Left ventricle myocardium superior (tissue), 1 donor: ENCODE results near the gene PCDHA1. TPM values are rescaled to one million over a fixed set of nuclear protein-coding genes. Genes with fewer than 3 reads are reported as not detected.
"Not testable (repeated sequence)": the region's sequence is repeated elsewhere in the genome, so short reads cannot be mapped to it uniquely, and the experiment has no call there.

Experiments
- ATAC-seq: fragments of 200-7000 bp; cut with Tn5 transposase; one replicate; pipeline ENCODE4 v1.9.1; 2020; ENCODE audit warnings: mild to moderate bottlenecking, moderate library complexity
- DNase-seq: peaks from one replicate; pipeline ENCODE4 v3.0.0-alpha.2; 2020
- intact Hi-C: fragments of 100-400 bp; cut with micrococcal nuclease; formaldehyde crosslinking; loops from one replicate; pipeline ENCODE4 v1.11.0; 2022
- long read RNA-seq: library from polyadenylated mRNA; unstranded; transcript quantifications from one replicate; pipeline ENCODE4 v2.0.0, GENCODE V29; 2021
- total RNA-seq: library from RNA; stranded (reverse); fragmentation: NEBNext Ultra II Directional; extraction: Animal tissue kit (Norgen Biotek cat#: 25700); gene quantifications from one replicate; pipeline ENCODE4 v1.2.1, GENCODE V29; 2021
- donor health status: DM: no; HTN: yes; CAD: no; lungs with severe emphysema.

The PCDHA1 gene
- total RNA-seq: not detected
- long read RNA-seq: 0 reads

DNA sequence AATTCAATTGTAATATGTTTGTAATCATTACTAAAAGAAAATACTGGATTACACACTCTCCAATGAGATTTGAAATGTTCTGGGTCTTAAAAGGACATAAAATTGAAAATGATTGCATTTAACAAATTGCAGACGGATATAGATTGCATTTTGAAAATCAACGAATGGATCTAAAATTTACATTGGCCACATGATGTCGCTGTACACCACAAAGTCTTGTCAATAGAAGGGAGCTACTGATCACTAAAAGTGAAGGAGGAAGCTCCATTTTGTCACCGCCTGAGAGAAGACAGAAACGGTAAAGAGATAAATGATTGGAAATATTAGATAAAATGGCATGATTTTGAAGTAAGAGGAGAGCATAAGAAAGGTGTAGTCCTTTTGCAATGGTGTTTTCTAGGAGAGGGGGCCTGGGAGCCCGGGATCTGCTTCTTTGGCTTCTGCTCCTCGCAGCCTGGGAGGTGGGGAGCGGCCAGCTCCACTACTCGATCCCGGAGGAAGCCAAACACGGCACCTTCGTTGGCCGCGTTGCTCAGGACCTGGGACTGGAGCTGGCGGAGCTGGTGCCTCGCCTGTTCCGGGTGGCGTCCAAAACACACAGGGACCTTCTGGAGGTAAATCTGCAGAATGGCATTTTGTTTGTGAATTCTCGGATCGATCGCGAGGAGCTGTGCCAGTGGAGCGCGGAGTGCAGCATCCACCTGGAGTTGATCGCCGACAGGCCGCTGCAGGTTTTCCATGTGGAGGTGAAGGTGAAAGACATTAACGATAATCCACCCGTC, at the start of gene PCDHA1:
TSS of gene PCDHA1 (plus strand) at position 236 of the 782 bp plus-strand sequence.
- DNase-seq: no peak
- intact Hi-C loops: no loop called here
- no peak for ATAC-seq

DNA sequence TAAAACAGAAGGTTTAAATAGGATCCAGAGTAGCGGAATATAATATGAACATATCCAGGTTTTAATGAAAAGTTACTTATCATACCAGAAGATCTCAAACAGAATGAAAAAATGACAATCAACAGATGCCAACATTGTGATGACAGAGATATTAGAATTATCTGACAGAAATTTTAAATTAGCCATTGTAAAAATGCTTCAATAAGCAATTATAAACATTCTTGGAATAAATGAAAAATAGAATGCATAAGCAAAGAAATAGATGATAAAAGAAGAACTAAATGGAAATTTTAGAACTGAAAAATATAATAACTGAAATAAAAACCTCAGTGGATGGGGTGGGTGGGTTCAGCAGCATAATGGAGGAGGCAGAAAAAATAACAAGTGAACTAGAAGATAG, 48.5 kb upstream of the PCDHA1 start:
- DNase-seq (no peak), ATAC-seq (no peak)
- intact Hi-C loops: no loop called here

DNA sequence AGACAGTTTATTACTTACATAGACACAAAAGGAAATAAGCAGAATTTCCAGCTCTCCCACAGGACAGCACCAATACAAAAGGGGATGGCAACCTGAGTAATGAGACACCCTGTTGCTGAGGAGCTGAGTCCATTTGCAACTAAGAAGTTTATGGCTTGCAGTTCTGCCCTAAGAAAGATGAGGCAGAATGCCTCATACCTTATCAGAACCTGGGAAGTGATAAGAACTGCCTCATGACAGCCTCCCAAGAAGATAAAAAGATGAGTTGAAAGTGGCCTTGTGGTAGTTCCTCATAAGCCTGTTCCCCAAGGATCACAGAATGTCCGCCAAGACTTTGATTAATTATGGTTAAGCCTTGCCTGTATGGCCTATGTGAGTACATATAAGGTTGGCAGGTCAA, 44.0 kb upstream of the PCDHA1 start:
- ATAC-seq (no peak), DNase-seq (no peak)
- intact Hi-C loops: no loop called here

DNA sequence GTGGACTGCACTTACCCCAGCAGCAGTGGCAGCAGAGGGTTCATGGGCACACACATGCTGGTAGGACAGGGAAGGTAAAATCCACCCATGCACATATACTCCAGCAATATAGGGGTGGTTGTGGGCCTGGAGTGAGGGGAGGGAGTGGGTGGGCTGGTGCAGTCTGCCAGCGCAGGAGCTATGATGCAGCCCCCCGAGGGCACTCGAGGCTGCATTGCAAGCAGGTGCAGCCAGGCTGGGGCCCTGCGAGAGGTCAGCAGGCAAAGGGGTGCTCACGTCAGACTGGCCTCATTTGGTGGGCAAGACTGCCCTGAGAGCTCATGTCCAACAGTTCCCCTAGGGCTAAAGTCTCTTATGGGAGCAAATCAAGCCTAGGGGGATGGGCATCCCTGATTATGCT, 32.4 kb upstream of the PCDHA1 start:
- no peak for ATAC-seq
- intact Hi-C loops: no loop called here
- DNase-seq: no peak

DNA sequence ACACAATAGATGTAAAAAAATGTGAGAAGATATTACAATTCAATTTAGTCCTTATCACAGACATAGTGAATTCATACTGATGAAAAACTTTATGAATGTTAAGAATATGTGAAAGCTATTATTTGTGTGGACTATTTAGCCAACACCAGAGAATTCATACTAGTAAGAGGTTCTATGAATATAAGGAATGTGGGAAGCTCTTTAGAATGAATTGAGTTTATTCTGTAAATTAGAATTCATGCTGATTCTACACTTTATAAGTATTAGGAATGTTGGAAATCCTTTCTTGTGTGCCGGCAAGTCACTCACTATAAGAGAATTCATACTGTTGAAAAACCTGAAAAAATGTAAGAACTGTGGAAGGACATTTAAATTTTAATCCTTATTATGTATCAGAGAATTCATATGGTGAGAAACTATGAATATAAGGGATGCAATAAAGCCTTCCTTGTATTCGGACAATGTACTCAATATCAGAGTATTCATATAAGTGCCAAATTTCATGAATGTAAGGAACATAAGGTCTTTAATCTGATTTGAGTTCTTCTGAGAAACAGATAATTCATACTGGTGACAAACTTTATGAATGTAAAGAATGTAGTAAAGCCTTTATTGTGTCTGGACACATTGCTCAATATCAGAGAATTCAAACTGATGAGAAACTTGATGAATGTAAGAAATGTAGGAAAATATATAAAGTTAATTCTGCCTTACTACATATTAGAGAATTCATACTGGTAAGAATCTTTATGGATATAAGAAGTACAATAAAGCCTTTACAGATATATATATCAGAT, 21.6 kb upstream of the PCDHA1 start:
- intact Hi-C loops: no loop called here

DNA sequence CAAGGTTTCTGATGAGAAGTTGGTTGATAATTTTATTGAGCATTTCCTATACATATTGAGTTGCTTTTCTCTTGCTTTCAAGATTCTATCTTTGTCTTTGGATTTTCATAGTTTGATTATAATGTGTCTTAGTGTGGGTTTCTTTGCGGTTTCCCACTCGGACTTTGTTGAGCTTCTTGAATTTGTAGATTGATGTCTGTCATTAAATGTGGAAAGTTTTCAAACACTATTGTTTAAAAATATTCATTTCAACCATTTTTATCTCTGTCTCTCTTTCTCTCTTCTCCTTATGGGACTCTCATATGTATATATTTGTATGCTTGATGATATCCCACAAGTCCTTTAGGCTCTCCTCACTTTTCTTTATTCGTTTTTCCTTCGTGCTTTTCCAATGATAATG, 18.5 kb upstream of the PCDHA1 start:
- intact Hi-C loops: no loop called here
- DNase-seq (no peak), ATAC-seq (no peak)

More for the DNA sequence above, 21.6 kb upstream of the PCDHA1 start:
- ATAC-seq (no peak), DNase-seq (no peak)

DNA sequence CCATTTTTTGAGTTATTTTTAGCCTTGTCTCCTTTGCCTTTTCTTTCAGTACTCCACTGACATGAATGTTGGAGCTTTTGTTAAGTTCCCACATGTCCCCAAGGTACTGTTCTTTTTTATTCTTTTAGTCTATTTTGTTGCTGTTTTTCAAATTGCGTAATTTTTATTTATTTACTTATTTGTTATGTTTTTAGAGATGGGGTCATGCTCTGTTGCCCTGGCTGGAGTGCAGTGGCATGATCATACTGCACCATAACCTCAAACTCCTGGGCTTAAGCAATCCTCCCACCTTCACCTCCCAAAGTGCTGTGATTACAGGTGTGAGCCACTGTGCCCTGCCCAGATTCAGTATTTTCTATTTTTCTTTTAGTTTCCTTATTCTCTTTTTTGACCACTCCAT, 5.4 kb upstream of the PCDHA1 start:
- intact Hi-C loops: no loop called here
- DNase-seq: no peak
- ATAC-seq: no peak

DNA sequence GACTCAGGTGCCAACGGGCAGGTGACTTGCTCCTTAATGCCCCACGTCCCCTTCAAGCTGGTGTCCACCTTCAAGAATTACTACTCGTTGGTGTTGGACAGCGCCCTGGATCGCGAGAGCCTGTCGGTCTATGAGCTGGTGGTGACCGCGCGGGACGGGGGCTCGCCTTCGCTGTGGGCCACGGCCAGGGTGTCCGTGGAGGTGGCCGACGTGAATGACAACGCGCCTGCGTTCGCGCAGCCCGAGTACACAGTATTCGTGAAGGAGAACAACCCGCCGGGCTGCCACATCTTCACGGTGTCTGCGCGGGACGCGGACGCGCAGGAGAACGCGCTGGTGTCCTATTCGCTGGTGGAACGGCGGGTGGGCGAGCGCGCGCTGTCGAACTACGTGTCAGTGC, 1.5 kb downstream of the PCDHA1 start:
- DNase-seq, ATAC-seq, intact Hi-C loops: not testable (repeated sequence)

DNA sequence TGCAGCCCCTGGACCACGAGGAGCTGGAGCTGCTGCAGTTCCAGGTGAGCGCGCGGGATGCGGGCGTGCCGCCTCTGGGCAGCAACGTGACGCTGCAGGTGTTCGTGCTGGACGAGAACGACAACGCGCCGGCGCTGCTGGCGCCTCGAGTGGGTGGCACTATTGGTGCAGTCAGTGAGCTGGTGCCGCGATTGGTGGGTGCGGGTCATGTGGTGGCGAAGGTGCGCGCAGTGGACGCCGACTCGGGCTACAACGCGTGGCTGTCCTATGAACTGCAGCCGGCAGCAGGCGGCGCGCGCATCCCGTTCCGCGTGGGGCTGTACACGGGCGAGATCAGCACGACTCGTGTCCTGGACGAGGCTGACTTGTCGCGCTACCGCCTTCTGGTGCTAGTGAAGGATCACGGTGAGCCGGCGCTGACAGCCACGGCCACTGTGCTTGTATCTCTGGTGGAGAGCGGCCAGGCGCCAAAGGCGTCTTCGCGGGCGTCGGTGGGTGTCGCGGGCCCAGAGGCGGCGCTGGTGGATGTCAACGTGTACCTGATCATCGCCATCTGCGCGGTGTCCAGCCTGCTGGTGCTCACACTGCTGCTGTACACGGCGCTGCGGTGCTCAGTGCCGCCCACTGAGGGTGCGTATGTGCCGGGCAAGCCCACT, 2.0 kb downstream of the PCDHA1 start:
- intact Hi-C loops, DNase-seq, ATAC-seq: not testable (repeated sequence)

DNA sequence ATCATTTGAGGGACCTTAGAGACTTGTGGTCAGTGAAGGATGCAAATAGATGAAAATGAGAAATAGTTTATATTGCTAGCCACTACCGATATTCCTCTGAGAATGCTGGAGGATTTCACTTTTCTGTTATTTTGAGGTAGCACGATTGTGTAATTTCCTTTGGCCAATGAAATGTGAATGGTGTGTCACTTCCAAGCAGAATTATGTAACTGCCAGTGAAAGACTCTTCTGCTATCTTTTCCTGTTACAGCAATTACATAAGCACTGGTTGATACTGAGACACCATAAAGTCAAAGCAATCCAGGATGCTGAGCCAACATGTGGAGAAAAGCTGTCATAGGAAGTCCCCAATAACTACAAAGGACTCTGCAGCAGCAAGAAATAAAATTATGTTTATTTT, 5.1 kb downstream of the PCDHA1 start:
- DNase-seq: no peak
- no peak for ATAC-seq
- intact Hi-C loops: no loop called here

DNA sequence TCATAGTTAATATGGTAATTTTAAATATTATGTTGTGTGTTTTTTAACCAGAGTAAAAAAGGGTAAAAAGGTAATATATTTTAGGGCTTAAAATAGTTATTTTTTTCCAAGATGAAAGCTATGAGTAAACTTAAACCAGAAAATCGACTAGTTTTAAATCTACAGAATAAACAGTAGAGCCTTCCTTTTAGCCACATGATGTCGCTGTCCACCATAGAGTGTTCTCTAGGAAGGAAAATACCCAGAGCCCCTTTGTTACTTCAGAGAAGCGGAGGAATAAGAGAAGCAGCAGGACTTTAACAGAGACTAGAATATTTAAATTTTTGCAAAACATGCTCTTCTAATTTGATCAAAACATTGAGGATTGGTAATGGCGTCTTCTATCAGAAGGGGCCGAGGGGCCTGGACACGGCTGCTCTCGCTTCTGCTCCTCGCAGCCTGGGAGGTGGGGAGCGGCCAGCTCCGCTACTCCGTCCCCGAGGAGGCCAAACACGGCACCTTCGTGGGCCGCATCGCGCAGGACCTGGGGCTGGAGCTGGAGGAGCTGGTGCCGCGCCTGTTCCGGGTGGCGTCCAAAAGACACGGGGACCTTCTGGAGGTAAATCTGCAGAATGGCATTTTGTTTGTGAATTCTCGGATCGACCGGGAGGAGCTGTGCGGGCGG, 8.8 kb downstream of the PCDHA1 start, which contains the start of gene PCDHA2:
TSS of gene PCDHA2 (plus strand) at position 258 of the 664 bp plus-strand sequence.
- intact Hi-C loops: no loop called here
- no peak for DNase-seq
- no peak for ATAC-seq

DNA sequence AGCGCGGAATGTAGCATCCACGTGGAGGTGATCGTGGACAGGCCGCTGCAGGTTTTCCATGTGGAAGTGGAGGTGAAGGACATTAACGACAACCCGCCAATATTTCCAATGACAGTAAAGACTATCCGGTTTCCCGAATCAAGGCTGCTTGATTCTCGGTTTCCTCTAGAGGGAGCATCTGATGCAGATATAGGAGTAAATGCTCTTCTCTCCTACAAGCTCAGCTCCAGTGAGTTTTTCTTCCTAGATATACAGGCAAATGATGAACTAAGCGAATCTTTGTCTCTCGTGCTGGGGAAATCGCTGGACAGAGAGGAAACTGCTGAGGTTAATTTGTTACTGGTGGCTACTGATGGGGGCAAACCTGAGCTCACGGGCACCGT, 9.3 kb downstream of the PCDHA1 start:
- DNase-seq (no peak), ATAC-seq (no peak)
- intact Hi-C loops: no loop called here

DNA sequence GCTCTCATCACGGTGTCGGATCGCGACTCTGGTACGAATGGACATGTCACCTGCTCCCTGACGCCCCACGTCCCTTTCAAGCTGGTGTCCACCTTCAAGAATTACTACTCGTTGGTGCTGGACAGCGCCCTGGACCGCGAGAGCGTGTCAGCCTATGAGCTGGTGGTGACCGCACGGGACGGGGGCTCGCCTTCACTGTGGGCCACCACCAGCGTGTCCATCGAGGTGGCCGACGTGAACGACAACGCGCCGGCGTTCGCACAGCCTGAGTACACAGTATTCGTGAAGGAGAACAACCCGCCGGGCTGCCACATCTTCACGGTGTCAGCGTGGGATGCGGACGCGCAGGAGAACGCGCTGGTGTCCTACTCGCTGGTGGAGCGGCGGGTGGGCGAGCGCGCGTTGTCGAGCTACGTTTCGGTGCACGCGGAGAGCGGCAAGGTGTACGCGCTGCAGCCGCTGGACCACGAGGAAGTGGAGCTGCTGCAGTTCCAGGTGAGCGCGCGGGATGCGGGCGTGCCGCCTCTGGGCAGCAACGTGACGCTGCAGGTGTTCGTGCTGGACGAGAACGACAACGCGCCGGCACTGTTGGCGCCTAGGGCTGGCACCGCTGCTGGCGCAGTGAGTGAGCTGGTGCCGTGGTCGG, 10.3 kb downstream of the PCDHA1 start:
- not testable (repeated sequence) for ATAC-seq, DNase-seq

DNA sequence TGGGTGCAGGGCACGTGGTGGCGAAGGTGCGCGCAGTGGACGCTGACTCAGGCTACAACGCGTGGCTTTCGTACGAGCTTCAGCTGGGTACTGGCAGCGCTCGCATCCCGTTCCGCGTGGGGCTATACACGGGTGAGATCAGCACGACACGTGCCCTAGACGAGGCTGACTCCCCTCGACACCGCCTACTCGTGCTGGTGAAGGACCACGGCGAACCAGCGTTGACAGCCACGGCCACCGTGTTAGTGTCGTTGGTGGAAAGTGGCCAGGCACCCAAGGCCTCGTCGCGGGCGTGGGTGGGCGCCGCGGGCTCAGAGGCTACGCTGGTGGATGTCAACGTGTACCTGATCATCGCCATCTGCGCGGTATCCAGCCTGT, 10.8 kb downstream of the PCDHA1 start:
- intact Hi-C loops: no loop called here
- no peak for DNase-seq
- no peak for ATAC-seq

More for the DNA sequence above, 10.3 kb downstream of the PCDHA1 start:
- intact Hi-C loops: not testable (repeated sequence)

DNA sequence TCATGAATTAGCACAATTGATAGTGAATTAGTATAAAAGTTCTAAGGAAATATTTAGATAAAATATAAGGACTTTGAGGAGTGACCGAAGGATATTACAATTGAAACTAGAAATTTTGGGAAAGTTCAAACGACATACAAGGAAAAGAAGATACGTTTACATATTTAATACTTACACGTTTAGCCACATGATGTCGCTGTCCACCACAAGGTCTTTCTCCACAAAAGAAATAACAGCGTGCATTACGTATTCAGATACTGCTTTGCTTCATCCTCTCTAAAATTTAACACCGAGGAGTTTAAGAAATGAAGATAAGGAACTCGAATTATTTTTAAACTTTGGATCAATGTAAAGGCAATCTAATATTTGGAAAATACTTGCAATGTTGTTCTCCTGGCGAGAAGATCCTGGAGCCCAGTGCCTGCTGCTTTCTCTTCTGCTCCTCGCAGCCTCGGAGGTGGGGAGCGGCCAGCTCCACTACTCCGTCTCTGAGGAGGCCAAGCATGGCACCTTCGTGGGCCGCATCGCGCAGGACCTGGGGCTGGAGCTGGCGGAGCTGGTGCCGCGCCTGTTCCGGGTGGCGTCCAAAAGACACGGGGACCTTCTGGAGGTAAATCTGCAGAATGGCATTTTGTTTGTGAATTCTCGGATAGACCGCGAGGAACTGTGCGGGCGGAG, 15.0 kb downstream of the PCDHA1 start, which contains the start of gene PCDHA3:
TSS of gene PCDHA3 (plus strand) at position 242 of the 678 bp plus-strand sequence.
- DNase-seq (no peak), ATAC-seq (no peak)
- intact Hi-C loops: no loop called here

DNA sequence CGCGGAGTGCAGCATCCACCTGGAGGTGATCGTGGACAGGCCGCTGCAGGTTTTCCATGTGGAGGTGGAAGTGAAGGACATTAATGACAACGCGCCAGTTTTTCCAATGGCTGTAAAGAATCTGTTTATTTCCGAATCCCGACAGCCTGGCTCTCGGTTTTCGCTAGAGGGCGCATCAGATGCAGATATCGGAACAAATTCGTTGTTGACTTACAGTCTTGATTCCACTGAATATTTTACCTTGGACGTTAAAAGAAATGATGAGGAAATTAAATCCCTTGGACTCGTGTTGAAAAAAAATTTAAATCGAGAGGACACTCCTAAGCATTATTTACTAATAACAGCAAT, 15.5 kb downstream of the PCDHA1 start:
- intact Hi-C loops: no loop called here

DNA sequence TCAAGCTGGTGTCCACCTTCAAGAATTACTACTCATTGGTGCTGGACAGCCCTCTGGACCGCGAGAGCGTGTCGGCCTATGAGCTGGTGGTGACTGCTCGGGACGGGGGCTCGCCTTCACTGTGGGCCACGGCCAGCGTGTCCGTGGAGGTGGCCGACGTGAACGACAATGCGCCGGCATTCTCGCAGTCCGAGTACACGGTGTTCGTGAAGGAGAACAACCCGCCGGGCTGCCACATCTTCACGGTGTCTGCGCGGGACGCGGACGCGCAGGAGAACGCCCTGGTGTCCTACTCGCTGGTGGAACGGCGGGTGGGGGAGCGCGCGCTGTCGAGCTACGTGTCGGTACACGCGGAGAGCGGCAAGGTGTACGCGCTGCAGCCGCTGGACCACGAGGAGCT, 16.4 kb downstream of the PCDHA1 start:
- DNase-seq, ATAC-seq, intact Hi-C loops: not testable (repeated sequence)

More for the DNA sequence above, 15.5 kb downstream of the PCDHA1 start:
- DNase-seq: no peak
- ATAC-seq: no peak

DNA sequence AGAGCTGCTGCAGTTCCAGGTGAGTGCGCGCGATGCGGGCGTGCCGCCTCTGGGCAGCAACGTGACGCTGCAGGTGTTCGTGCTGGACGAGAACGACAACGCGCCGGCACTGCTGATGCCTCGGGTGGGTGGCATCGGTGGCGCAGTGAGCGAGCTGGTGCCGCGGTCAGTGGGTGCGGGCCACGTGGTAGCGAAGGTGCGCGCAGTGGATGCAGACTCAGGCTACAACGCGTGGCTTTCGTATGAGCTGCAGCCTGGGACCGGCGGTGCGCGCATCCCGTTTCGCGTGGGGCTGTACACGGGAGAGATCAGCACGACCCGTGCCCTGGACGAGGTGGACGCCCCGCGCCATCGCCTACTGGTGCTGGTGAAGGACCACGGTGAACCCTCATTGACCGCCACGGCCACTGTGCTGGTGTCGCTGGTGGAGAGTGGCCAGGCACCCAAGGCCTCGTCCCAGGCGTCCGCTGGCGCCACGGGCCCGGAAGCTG, 16.9 kb downstream of the PCDHA1 start:
- no peak for DNase-seq
- ATAC-seq: no peak
- intact Hi-C loops: no loop called here
